Activated CD4-positive, CD25-positive, alpha-beta regulatory T cell (primary cell): ENCODE data around the gene HERPUD2.
"Not testable (repeated sequence)": the region's sequence is repeated elsewhere in the genome, so short reads cannot be mapped to it uniquely, and the experiment has no call there.

Experiments
- DNase-seq, 4 experiments: peaks; one replicate each; lab custom pipeline; 2025; lab: John Stamatoyannopoulos, UW

The HERPUD2 gene

GRCh38 chr7:35677582-35678356, 17.2 kb downstream of the HERPUD2 start:
- DNase-seq = no peak

- DNase-seq = no peak
Observed at GRCh38 chr7:35676211-35676610, 18.7 kb downstream of the HERPUD2 start.

- DNase-seq = no peak
Observed at GRCh38 chr7:35670856-35671569, 23.9 kb downstream of the HERPUD2 start.

- not testable (repeated sequence) for DNase-seq
Observed at GRCh38 chr7:35660411-35660810, 34.5 kb downstream of the HERPUD2 start.

- DNase-seq = no peak
Observed at GRCh38 chr7:35658606-35659201, 36.2 kb downstream of the HERPUD2 start.

GRCh38 chr7:35657125-35657524, 37.8 kb downstream of the HERPUD2 start:
- DNase-seq = no peak

- DNase-seq = not testable (repeated sequence)
Observed at GRCh38 chr7:35654558-35654957, 40.4 kb downstream of the HERPUD2 start.

GRCh38 chr7:35652124-35652523, 42.8 kb downstream of the HERPUD2 start:
- no peak for DNase-seq

GRCh38 chr7:35650751-35651150, 44.2 kb downstream of the HERPUD2 start:
- no peak for DNase-seq

GRCh38 chr7:35649711-35650110, 45.2 kb downstream of the HERPUD2 start:
- DNase-seq = no peak

- DNase-seq = no peak
Observed at GRCh38 chr7:35648367-35648766, 46.6 kb downstream of the HERPUD2 start.

- DNase-seq = no peak
Observed at GRCh38 chr7:35647171-35647574, 47.8 kb downstream of the HERPUD2 start.

- no peak for DNase-seq
Observed at GRCh38 chr7:35646289-35647023, 48.5 kb downstream of the HERPUD2 start.

GRCh38 chr7:35645691-35646090, 49.2 kb downstream of the HERPUD2 start:
- no peak for DNase-seq

- DNase-seq = no peak
Observed at GRCh38 chr7:35630024-35630972, 64.6 kb downstream of the HERPUD2 start.

- peak in 2 of 4 experiments; percentile 1 to 6 for DNase-seq
Observed at GRCh38 chr7:35624299-35625186, 70.4 kb downstream of the HERPUD2 start.

GRCh38 chr7:35623381-35623780, 71.6 kb downstream of the HERPUD2 start:
- no peak for DNase-seq

- DNase-seq = no peak
Observed at GRCh38 chr7:35619863-35620262, 75.1 kb downstream of the HERPUD2 start.

GRCh38 chr7:35617041-35617440, 77.9 kb downstream of the HERPUD2 start:
- DNase-seq = no peak

GRCh38 chr7:35613150-35613549, 81.8 kb downstream of the HERPUD2 start:
- DNase-seq = no peak
